VCaP (cell line): Measurements from ENCODE around the gene SPTLC3.

Experiments
- H3K27ac ChIP-seq: fragments of 450-650 bp; 2 replicates; pipeline ENCODE4 v1.5.1; 2017
- CTCF ChIP-seq: fragments of 450-650 bp; conservative IDR thresholded peaks from 2 replicates; pipeline ENCODE4 v1.5.1; 2017; ENCODE audit warnings: mild to moderate bottlenecking, moderate library complexity

Gene SPTLC3

DNA sequence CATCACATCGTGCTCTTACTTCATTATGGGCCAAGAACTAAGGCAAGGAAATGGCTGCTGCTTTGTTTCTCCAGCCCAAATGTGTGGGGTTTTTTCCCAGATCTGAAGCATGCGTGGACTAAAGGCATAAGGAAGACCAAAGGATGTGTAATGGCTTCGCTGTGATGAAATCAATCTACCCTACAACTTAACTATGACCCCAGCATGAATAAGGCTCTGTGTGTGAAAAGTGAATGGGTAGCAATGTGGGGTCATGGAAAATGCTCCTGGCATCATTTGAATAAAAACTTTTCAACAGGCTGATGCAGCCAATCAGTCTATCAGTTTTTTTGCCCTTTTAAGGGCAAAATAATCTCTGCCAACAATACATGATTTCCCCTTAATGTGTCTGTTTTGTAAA is 162.0 kb downstream of the SPTLC3 start:
- no peak for TF ChIP-seq CTCF
- no peak overlapping the region for H3K27ac ChIP-seq

DNA sequence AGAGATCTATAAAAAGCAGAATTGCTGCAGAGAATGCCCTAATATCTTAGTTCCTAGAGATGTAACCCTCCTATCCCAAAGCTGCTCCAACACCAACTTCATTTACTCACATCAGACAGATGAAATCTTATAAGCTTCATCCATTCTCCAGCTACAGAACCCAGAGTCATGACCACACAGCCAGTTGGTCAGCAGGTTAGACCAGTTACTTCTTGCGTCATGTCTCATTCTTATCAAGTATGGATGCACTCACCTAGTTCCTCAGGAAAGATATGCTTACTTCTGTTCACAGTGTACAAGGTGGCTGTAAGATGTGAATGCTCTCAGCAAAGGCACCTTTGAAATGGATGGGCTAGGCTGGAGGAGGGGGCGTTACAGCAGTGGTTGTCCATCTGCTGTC is 164.4 kb downstream of the SPTLC3 start:
- no peak overlapping the region for H3K27ac ChIP-seq
- no peak for TF ChIP-seq CTCF

GRCh38 chr20:13174402-13174801 is 165.6 kb downstream of the SPTLC3 start:
- no peak for TF ChIP-seq CTCF
- no peak overlapping the region for H3K27ac ChIP-seq

- H3K27ac ChIP-seq, result no peak overlapping the region
- no peak for TF ChIP-seq CTCF
These were observed 172.5 kb downstream of the SPTLC3 start for GRCh38 chr20:13180986-13181889.

- H3K27ac ChIP-seq, result no peak overlapping the region
- TF ChIP-seq CTCF, result no peak
These were observed 174.2 kb downstream of the SPTLC3 start for GRCh38 chr20:13183005-13183404.

GRCh38 chr20:13186043-13186774 is 177.4 kb downstream of the SPTLC3 start:
- H3K27ac ChIP-seq, result no peak overlapping the region
- TF ChIP-seq CTCF, result no peak

DNA sequence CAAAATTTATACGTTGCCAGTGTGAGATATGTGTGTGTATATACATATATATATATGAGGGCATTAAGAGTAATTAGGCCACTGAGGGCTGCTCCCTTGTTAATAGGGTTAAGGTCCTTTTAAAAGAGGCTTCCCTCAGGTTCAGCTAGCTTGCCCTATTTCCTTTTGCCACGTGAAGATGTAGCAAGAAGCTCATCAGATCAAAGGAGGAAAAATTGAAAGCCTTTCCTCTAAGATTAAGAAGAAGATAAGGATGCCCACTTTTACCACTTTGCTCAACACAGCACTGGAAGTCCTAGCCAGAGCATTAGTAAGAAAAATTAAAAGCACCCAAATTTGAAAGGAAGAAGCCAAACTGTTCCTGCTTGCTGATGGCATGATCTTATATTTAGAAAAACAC is 179.1 kb downstream of the SPTLC3 start:
- no peak for TF ChIP-seq CTCF
- H3K27ac ChIP-seq, result no peak overlapping the region
